Kidney (tissue), 14 donors: ENCODE measurements around the gene KRT33A. TPM values are rescaled to one million over a fixed set of nuclear protein-coding genes. Genes with fewer than 3 reads are reported as not detected.

ENCODE experiments used
- DNase-seq, 5 donors: peaks; one replicate each; pipeline ENCODE4 v3.0.0-alpha.2; 2013 to 2020
- FAIRE-seq: peaks from 2 replicates; lab custom pipeline; 2012; peaks lifted over from hg19 to GRCh38; lab: Jason Lieb, UNC
- H3K27ac ChIP-seq, 2 donors: one replicate each; pipeline ENCODE4 v1.7.0; 2013; ENCODE audit warnings: low read depth in 2 of 2, low read length in 2 of 2, inconsistent platforms in 1 of 2
- H3K27me3 ChIP-seq: one replicate; pipeline ENCODE4 v1.7.1; 2013; ENCODE audit warnings: low read length, inconsistent platforms; ENCODE audit not compliant: control insufficient read depth, insufficient read depth
- H3K36me3 ChIP-seq, 3 donors: one replicate each; pipeline versions ENCODE4 v1.7.0 to v1.7.1; 2013; ENCODE audit warnings: low read length in 3 of 3, control low read depth in 1 of 3, inconsistent platforms in 1 of 3; ENCODE audit not compliant: insufficient read depth in 3 of 3, control insufficient read depth in 2 of 3
- H3K4me1 ChIP-seq, 3 donors: one replicate each; pipeline versions ENCODE4 v1.7.0 to v1.7.1; 2013; ENCODE audit warnings: low read length in 3 of 3, inconsistent platforms in 1 of 3, low read depth in 1 of 3; ENCODE audit not compliant: control insufficient read depth in 2 of 3, insufficient read depth in 2 of 3
- H3K4me3 ChIP-seq, 3 donors: one replicate each; pipeline versions ENCODE4 v1.7.0 to v1.8.1; 2013; ENCODE audit warnings: low read length in 3 of 3, control low read depth in 1 of 3, inconsistent platforms in 1 of 3
- H3K9ac ChIP-seq, 3 donors: one replicate each; pipeline versions ENCODE4 v1.7.0 to v1.7.1; 2013; ENCODE audit warnings: low read length in 3 of 3, control low read depth in 1 of 3, inconsistent platforms in 1 of 3
- H3K9me3 ChIP-seq, 3 donors: one replicate each; pipeline versions ENCODE4 v1.7.0 to v1.7.1; 2013; ENCODE audit warnings: low read length in 3 of 3, control low read depth in 1 of 3, inconsistent platforms in 1 of 3; ENCODE audit not compliant: control insufficient read depth in 2 of 3, insufficient read depth in 1 of 3
- CTCF ChIP-seq: IDR thresholded peaks from 3 replicates; pipeline ENCODE4 v1.5.1; 2012; ENCODE audit warnings: mild to moderate bottlenecking, moderate library complexity, borderline replicate concordance; ENCODE audit not compliant: insufficient read depth; ENCODE audit errors: extremely low read depth
- intact Hi-C: fragments of 100-400 bp; cut with DNase I; formaldehyde crosslinking; loops from one replicate; pipeline ENCODE4 v1.11.1; 2022
- polyA plus RNA-seq: library from polyadenylated mRNA; stranded (reverse); fragments of 350-450 nt; fragmentation: Illumina TruSeq; extraction: RNeasy Lipid Tissue Mini Kit (QIAGEN cat#74804); gene quantifications from one replicate; pipeline ENCODE4 v1.2.3, GENCODE V29; 2014; ENCODE audit warnings: low read depth, low replicate concordance; ENCODE audit not compliant: insufficient read depth
- total RNA-seq: library from RNA; stranded (reverse); fragmentation: NEBNext Ultra II Directional; extraction: Animal tissue kit (Norgen Biotek cat#: 25700); gene quantifications from one replicate; pipeline ENCODE4 v1.2.1, GENCODE V29; 2021
- donor health status: control.
- donor health status: control.
- donor health status: control.
- donor health status: control.
- donor health status: control.
- donor health status: DM: yes; HTN: yes; CAD: no.
- donor health status: Normal renal cell carcinoma (clear cell type).

Gene KRT33A
- total and polyA plus RNA-seq, 2 donors from 2014 or later: not detected

GRCh38 chr17:41329279-41329948 is 21.2 kb downstream of the KRT33A start:
- H3K27ac ChIP-seq: no peak overlapping the region
- no peaks in the 10 kb centered on the region for H3K27me3 ChIP-seq
- no peaks in the 10 kb centered on the region for H3K9me3 ChIP-seq
- peak; percentile 72 for TF ChIP-seq CTCF
- no peak overlapping the region for H3K4me3 ChIP-seq
- DNase-seq: peak in 4 of 5 donors; percentile 44 to 65 (median 56)
- FAIRE-seq: no peak
- intact Hi-C loops: loop anchor here (10.0 kb wide), 1 partner anchor 415 kb away; no protein-coding TSS in a partner anchor
- no peaks in the 10 kb centered on the region for H3K36me3 ChIP-seq
- no peaks in the 10 kb centered on the region for H3K4me1 ChIP-seq
- H3K9ac ChIP-seq: no peak overlapping the region

DNA sequence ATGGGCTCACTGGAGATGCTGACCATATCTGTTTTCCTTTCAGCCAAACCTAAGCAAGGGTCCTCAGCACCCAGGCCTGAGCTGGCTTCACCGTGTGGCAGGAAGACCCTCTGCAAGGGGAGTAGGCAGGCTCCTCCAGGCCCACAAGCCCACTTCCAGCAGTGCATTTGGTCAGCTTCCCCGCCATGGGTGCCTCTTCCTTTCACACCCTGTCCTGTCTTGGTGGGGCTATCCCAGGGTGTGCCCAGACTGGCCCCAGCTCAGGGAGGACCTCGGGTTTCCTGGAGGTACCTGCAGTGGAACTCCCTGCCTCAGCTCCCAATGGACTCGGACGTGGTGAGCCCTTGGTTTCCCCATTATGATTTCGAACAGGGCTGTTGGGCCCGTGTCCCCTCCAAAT is 22.4 kb downstream of the KRT33A start:
- no peak for TF ChIP-seq CTCF
- H3K27ac ChIP-seq: no peak overlapping the region
- H3K4me3 ChIP-seq: no peak overlapping the region
- no peaks in the 10 kb centered on the region for H3K9me3 ChIP-seq
- H3K27me3 ChIP-seq: no peaks in the 10 kb centered on the region
- H3K4me1 ChIP-seq: no peaks in the 10 kb centered on the region
- FAIRE-seq: no peak
- intact Hi-C loops: loop anchor here (10.0 kb wide), 1 partner anchor 413 kb away; no protein-coding TSS in a partner anchor
- DNase-seq: no peak
- no peaks in the 10 kb centered on the region for H3K36me3 ChIP-seq
- H3K9ac ChIP-seq: no peak overlapping the region

GRCh38 chr17:41327411-41328120 is 23.1 kb downstream of the KRT33A start:
- DNase-seq: no peak
- intact Hi-C loops: loop anchor here (10.0 kb wide), 1 partner anchor 413 kb away; no protein-coding TSS in a partner anchor

More at GRCh38 chr17:41327411-41328120, 23.1 kb downstream of the KRT33A start:
- Histone ChIP-seq H3K27me3 (no peaks in the 10 kb centered on the region), H3K4me3 (no peak overlapping the region), H3K36me3 (no peaks in the 10 kb centered on the region), H3K27ac (no peak overlapping the region), H3K9me3 (no peaks in the 10 kb centered on the region), H3K9ac (no peak overlapping the region), H3K4me1 (no peaks in the 10 kb centered on the region)
- FAIRE-seq: no peak
- no peak for TF ChIP-seq CTCF
